Prostate gland (tissue), 2 donors: ENCODE results near the gene FOXK2.

Experiments
- POLR2AphosphoS5 ChIP-seq: sonication (generic); formaldehyde crosslinking; IDR thresholded peaks from one replicate; pipeline ENCODE4 v1.6.1; 2017; ENCODE audit warnings: antibody characterized with exemption
- TF ChIP-seq, protein P1 (sequence below), 4 experiments: fragments of 200-600 bp in 2 of 4; fragments of 450-650 bp in 2 of 4; sonication (generic) in 2 of 4; IDR thresholded peaks; 1 replicate in 3 of 4; 2 replicates in 1 of 4; pipeline ENCODE4 v1.5.1; 2016 to 2019; ENCODE audit warnings: antibody characterized with exemption in 4 of 4, mild to moderate bottlenecking in 2 of 4, moderate library complexity in 2 of 4

DNA sequence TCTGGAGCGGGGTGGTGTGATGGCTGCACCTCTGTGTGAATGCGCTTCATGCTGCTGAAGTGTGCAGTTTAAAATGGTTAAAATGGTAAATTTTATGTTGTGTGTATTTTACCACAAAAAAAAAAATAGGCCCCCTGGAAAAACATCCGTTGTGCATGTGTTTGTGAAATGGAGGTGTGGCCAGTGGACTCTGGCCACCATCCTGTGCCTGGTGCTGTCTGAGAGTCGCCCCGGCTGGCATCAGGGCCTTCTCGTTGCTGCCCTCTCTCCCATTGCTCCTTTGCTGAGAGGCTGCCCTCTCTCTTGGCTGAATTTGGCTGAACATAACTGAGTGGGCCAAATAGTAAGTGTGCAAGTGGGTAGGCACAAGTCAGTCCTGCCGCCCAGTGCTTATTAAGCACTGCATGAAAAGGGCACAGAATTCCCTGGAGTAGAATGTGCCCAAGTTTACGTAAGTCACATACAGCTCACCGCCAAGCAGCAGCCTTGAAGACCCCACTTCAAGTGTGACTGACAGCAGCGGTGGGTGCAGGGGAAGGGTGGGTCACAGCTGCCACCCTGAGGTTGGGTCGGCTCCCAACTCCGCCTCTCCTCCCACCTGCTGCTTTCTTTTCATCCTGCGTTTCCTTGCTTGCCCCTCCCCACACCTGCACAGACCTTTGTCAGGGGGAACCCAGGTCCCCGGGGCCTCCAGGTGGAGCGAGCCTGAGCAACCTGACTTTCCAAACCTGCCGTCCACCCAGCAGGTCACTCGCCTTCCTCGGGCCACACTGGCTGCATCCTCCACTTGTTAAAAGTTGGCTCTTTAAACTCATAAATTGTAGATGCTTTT lies 46.8 kb downstream of the FOXK2 start:
- TF ChIP-seq, protein P1, sequence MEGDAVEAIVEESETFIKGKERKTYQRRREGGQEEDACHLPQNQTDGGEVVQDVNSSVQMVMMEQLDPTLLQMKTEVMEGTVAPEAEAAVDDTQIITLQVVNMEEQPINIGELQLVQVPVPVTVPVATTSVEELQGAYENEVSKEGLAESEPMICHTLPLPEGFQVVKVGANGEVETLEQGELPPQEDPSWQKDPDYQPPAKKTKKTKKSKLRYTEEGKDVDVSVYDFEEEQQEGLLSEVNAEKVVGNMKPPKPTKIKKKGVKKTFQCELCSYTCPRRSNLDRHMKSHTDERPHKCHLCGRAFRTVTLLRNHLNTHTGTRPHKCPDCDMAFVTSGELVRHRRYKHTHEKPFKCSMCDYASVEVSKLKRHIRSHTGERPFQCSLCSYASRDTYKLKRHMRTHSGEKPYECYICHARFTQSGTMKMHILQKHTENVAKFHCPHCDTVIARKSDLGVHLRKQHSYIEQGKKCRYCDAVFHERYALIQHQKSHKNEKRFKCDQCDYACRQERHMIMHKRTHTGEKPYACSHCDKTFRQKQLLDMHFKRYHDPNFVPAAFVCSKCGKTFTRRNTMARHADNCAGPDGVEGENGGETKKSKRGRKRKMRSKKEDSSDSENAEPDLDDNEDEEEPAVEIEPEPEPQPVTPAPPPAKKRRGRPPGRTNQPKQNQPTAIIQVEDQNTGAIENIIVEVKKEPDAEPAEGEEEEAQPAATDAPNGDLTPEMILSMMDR (IDR thresholded peaks at IDR 0.05), result no peak
- TF ChIP-seq POLR2AphosphoS5, result no peak
